Measurements from ENCODE around the gene MTCH1. TPM values are rescaled to one million over a fixed set of nuclear protein-coding genes. Genes with fewer than 3 reads are reported as not detected.

MTCH1 gene
- total RNA-seq, 4 donors from 2014 or later = 111 to 172 (median 146) TPM

GRCh38 chr6:37011656-37012378 lies 25.8 kb upstream of the MTCH1 start:
- H3K27ac ChIP-seq = no peak overlapping the region
- H3K27me3 ChIP-seq = no peaks in the 10 kb centered on the region
- DNase-seq = no peak
- H3K36me3 ChIP-seq = no peaks in the 10 kb centered on the region
- intact Hi-C loops (cut with DNase I; ENCODE audit: low total_unique reads) = loop anchor here (10.0 kb wide), 2 partner anchors 127 to 247 kb away; partner anchors contain the start of gene C6orf89
- no peaks in the 10 kb centered on the region for H3K4me1 ChIP-seq
- TF ChIP-seq POLR2A (IDR thresholded peaks at IDR 0.05) = no peak
- TF ChIP-seq, protein P1, sequence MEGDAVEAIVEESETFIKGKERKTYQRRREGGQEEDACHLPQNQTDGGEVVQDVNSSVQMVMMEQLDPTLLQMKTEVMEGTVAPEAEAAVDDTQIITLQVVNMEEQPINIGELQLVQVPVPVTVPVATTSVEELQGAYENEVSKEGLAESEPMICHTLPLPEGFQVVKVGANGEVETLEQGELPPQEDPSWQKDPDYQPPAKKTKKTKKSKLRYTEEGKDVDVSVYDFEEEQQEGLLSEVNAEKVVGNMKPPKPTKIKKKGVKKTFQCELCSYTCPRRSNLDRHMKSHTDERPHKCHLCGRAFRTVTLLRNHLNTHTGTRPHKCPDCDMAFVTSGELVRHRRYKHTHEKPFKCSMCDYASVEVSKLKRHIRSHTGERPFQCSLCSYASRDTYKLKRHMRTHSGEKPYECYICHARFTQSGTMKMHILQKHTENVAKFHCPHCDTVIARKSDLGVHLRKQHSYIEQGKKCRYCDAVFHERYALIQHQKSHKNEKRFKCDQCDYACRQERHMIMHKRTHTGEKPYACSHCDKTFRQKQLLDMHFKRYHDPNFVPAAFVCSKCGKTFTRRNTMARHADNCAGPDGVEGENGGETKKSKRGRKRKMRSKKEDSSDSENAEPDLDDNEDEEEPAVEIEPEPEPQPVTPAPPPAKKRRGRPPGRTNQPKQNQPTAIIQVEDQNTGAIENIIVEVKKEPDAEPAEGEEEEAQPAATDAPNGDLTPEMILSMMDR (IDR thresholded peaks at IDR 0.05) = no peak
- H3K9me3 ChIP-seq = no peaks in the 10 kb centered on the region
- no peak overlapping the region for H3K4me3 ChIP-seq

DNA sequence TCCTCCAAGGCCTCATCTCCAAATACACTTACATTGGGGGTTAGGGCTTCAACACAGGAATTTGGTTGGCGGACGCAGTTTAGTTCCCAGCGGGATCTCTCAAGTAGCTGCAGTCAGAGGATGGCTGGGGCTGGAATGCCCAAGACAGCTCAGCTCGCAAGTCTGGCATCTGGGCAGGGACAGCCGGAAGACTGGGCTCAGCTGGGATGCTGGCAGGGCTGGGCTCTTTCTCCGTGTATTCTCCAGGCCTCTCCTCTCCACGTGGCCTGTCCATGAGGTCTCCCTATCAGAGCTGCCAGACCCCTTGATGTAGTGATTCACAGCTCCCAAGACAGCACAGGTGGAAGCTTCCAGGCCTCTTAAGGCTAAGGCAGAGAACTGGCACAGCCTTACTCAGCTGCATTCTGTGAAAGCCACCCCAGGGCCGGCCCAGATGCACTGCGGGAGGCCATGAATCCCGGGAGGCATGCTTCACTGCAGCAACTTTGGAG lies 24.5 kb upstream of the MTCH1 start:
- Histone ChIP-seq H3K27me3 (no peaks in the 10 kb centered on the region), H3K9me3 (no peaks in the 10 kb centered on the region), H3K4me1 (no peaks in the 10 kb centered on the region), H3K36me3 (no peaks in the 10 kb centered on the region), H3K27ac (no peak overlapping the region), H3K4me3 (no peak overlapping the region)
- no peak for TF ChIP-seq POLR2A (IDR thresholded peaks at IDR 0.05)
- TF ChIP-seq, protein P1 (IDR thresholded peaks at IDR 0.05) = no peak
- intact Hi-C loops (cut with DNase I; ENCODE audit: low total_unique reads) = loop anchor here (10.0 kb wide), 2 partner anchors 126 to 246 kb away; partner anchors contain the start of gene C6orf89
- DNase-seq = no peak

DNA sequence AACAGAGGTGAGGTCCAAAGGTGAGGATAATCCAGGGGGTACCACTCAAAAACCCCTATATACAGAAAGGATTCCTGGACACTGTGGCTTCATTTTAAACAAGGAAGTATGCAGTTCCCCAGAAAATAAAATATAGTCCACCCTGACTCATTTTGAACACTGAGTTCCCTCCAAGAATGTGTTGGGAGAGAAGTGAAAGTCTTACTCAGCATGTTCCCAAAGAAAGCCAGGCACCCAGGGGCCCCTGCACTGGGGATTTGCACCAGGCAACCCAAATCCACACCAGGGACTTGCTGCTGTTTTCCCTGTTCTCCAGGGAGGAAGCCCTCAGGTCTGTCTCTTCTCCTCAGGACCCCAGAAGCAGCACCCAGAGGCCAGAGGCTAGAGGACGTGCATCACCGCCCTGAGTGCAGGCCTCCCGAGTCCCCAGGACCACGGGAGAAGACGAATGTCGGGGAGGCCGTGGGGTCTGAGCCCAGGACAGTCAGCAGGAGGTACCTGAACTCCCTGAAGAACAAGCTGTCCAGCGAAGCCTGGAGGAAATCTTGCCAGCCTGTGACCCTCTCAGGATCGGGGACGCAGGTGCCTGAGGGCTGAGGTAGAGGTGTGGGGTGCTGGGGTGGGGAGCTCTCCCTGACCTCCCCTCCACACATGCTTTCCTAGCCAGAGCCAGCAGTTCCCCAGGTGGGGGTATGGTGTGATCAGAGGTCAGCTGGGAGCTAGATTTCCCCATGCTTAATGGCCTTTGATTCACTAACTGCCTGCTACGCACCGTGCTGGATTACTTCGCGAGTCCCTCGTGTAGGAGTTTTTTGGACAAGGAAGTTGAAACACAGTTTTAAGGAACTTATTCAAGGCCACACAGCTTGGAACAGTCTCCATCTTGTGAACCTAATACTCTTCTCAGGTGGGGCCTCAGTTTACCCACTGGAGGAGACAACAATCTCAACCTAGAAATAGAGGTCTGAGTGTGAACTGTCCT lies 22.8 kb upstream of the MTCH1 start:
- Histone ChIP-seq H3K4me1 (no peaks in the 10 kb centered on the region), H3K27ac (no peak overlapping the region), H3K9me3 (no peaks in the 10 kb centered on the region), H3K27me3 (no peaks in the 10 kb centered on the region), H3K4me3 (no peak overlapping the region), H3K36me3 (no peaks in the 10 kb centered on the region)
- DNase-seq = no peak
- TF ChIP-seq POLR2A (IDR thresholded peaks at IDR 0.05) = no peak
- TF ChIP-seq, protein P1 (IDR thresholded peaks at IDR 0.05) = no peak
- intact Hi-C loops (cut with DNase I; ENCODE audit: low total_unique reads) = no loop called here

DNA sequence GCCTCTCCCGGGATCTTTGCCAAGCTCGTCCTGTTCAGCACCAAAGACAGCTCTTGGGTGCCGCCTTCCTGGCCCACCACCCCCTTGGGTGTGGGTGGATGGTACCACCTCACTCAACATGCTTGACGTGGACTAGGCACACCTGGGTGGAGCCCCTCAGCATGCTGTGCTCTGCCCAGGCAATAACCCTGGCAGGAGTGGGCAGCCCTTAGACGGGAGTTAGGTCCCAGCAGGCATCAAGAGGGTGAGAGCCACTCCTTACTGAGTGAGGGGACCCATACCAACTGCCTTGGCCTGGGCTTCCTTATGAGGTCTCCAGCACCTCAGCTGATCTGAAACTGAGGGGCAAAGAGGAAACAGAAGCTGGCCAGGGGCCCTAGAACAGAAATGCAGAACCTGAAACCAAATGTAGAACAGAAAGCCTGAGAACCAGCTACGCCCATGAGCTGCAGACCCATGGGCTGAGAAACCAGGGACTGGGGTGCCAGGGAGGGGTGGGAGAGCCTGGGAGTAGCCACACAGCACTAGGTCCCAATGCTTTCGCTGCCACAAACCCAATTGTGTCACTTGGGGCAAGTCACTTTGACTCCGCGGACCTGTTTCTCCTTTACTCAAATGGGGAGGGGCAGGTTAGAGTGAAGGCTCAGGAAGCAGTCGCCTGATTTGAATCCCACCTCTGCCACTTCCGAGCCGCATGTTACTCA lies 21.5 kb upstream of the MTCH1 start:
- no peak overlapping the region for H3K27ac ChIP-seq
- no peaks in the 10 kb centered on the region for H3K27me3 ChIP-seq
- H3K9me3 ChIP-seq = no peaks in the 10 kb centered on the region
- H3K4me1 ChIP-seq = no peaks in the 10 kb centered on the region
- intact Hi-C loops (cut with DNase I; ENCODE audit: low total_unique reads) = no loop called here
- DNase-seq = no peak
- TF ChIP-seq POLR2A (IDR thresholded peaks at IDR 0.05) = no peak
- TF ChIP-seq, protein P1 (IDR thresholded peaks at IDR 0.05) = no peak
- H3K4me3 ChIP-seq = no peak overlapping the region
- H3K36me3 ChIP-seq = no peaks in the 10 kb centered on the region
